HepG2 (cell line): ENCODE measurements around the gene TTLL8. TPM values are rescaled to one million over a fixed set of nuclear protein-coding genes. Genes with fewer than 3 reads are reported as not detected.

Experiments
- AGO2 ChIP-seq: fragments of 200-400 bp; formaldehyde crosslinking; optimal IDR thresholded peaks from 2 replicates; pipeline ENCODE3; 2017; ENCODE audit warnings: mild to moderate bottlenecking, low read depth, low read length, moderate library complexity
- GPN1 ChIP-seq: sonication (generic); formaldehyde crosslinking; IDR thresholded peaks from 2 replicates; pipeline ENCODE4 v1.5.1; 2020; ENCODE audit warnings: missing genetic modification reagents, borderline replicate concordance
- HNF4A ChIP-seq: sonication (generic); formaldehyde crosslinking; IDR thresholded peaks from 2 replicates; pipeline ENCODE4 v1.4.0; 2020; ENCODE audit warnings: missing genetic modification reagents
- HNRNPLL ChIP-seq: fragments of 200-400 bp; formaldehyde crosslinking; IDR thresholded peaks from 2 replicates; pipeline ENCODE4 v1.6.1; 2017; ENCODE audit warnings: mild to moderate bottlenecking, low read depth, low read length; ENCODE audit not compliant: poor library complexity, severe bottlenecking
- MAX ChIP-seq: IDR thresholded peaks from 2 replicates; pipeline ENCODE4 v1.6.1; 2012; ENCODE audit warnings: inconsistent platforms
- MYC ChIP-seq: sonication (generic); formaldehyde crosslinking; IDR thresholded peaks from 2 replicates; pipeline ENCODE4 v1.9.0; 2021; ENCODE audit warnings: missing genetic modification reagents, borderline replicate concordance
- NFKB2 ChIP-seq: sonication (generic); formaldehyde crosslinking; IDR thresholded peaks from 2 replicates; pipeline ENCODE4 v1.4.0; 2020; ENCODE audit warnings: missing genetic modification reagents, borderline replicate concordance
- POLR2G ChIP-seq: fragments of 200-400 bp; formaldehyde crosslinking; IDR thresholded peaks from 2 replicates; pipeline ENCODE4 v1.6.1; 2018; ENCODE audit warnings: mild to moderate bottlenecking, low read depth, low read length, moderate library complexity
- RBFOX2 ChIP-seq: fragments of 200-400 bp; formaldehyde crosslinking; IDR thresholded peaks from 2 replicates; pipeline ENCODE4 v1.6.1; 2017; ENCODE audit warnings: low read depth, mild to moderate bottlenecking, low read length
- RBM39 ChIP-seq: fragments of 200-400 bp; formaldehyde crosslinking; IDR thresholded peaks from one replicate; pipeline ENCODE4 v1.6.1; 2018; ENCODE audit warnings: antibody characterized with exemption, mild to moderate bottlenecking, low read depth, low read length; ENCODE audit not compliant: poor library complexity, severe bottlenecking
- SMAD3 ChIP-seq: sonication (generic); formaldehyde crosslinking; IDR thresholded peaks from 2 replicates; pipeline ENCODE4 v1.4.0; 2020; ENCODE audit warnings: missing genetic modification reagents
- ZBTB46 ChIP-seq: sonication (generic); formaldehyde crosslinking; IDR thresholded peaks from 2 replicates; pipeline ENCODE4 v1.4.0; 2020; ENCODE audit warnings: mild to moderate bottlenecking, missing genetic modification reagents, borderline replicate concordance
- ZBTB7B ChIP-seq: sonication (generic); formaldehyde crosslinking; IDR thresholded peaks from 2 replicates; pipeline ENCODE4 v1.4.0; 2020; ENCODE audit warnings: missing genetic modification reagents
- ZFX ChIP-seq: sonication (generic); formaldehyde crosslinking; IDR thresholded peaks from 2 replicates; pipeline ENCODE4 v1.4.0; 2020; ENCODE audit warnings: mild to moderate bottlenecking, low read depth, missing genetic modification reagents, moderate library complexity
- ZNF276 ChIP-seq: sonication (generic); formaldehyde crosslinking; IDR thresholded peaks from 2 replicates; pipeline ENCODE4 v1.4.0; 2020; ENCODE audit warnings: mild to moderate bottlenecking, low read depth, missing genetic modification reagents
- ZNF567 ChIP-seq: sonication (generic); formaldehyde crosslinking; IDR thresholded peaks from 2 replicates; pipeline ENCODE4 v1.8.1; 2023; ENCODE audit warnings: mild to moderate bottlenecking, missing genetic modification reagents, borderline replicate concordance
- ZNF687 ChIP-seq: sonication (generic); formaldehyde crosslinking; IDR thresholded peaks from 2 replicates; pipeline ENCODE4 v1.5.1; 2020; ENCODE audit warnings: mild to moderate bottlenecking, missing genetic modification reagents, moderate library complexity
- ZNF83 ChIP-seq: sonication (generic); formaldehyde crosslinking; IDR thresholded peaks from 2 replicates; pipeline ENCODE4 v1.4.0; 2020; ENCODE audit warnings: missing genetic modification reagents, mild to moderate bottlenecking, borderline replicate concordance
- ZSCAN31 ChIP-seq: sonication (generic); formaldehyde crosslinking; IDR thresholded peaks from 2 replicates; pipeline ENCODE4 v1.5.0; 2020; ENCODE audit warnings: low read depth, mild to moderate bottlenecking, missing genetic modification reagents
- polyA plus RNA-seq, 8 experiments: library from polyadenylated mRNA; depleted of rRNA in 3 of 8; stranded (reverse) in 7 of 8; unstranded in 1 of 8; fragments of >200 nt; fragmentation: Illumina TruSeq in 4 of 8; extraction: Trizol in 4 of 8; gene quantifications; 2 replicates each; pipeline versions ENCODE4 v1.2.1 to v1.2.3, GENCODE V29; 2011 to 2016; ENCODE audit warnings: low read depth in 4 of 8, missing spikeins in 1 of 8, mixed read lengths in 1 of 8; ENCODE audit not compliant: insufficient read depth in 1 of 8
- total RNA-seq, 5 experiments: library from RNA; depleted of rRNA; stranded (reverse); fragments of >200 nt; fragmentation: Illumina TruSeq; extraction: Trizol; gene quantifications; 2 replicates each; pipeline ENCODE4 v1.2.3, GENCODE V29; 2016; ENCODE audit warnings: low read depth in 1 of 5

TTLL8 gene
- total and polyA plus RNA-seq, 2 of the 13 experiments (the other 11 are each of a cell fraction or from before 2014, with no cell fraction given): not detected

GRCh38 chr22:49971232-49972162 lies 86.6 kb downstream of the TTLL8 start (continued):
- TF ChIP-seq ZSCAN31 (CRISPR knock-in tag): 0 out of 2 replicates have a peak, but pooled peaks have one; percentile 39
- TF ChIP-seq ZNF276 (CRISPR knock-in tag): 0 out of 2 replicates have a peak, but pooled peaks have one; percentile 3
- TF ChIP-seq ZNF567: 0 out of 2 replicates have a peak, but pooled peaks have one; percentile 75
- peak; percentile 66 for TF ChIP-seq ZNF687 (CRISPR knock-in tag)
- peak; percentile 50; the same call in 1 of the 2 replicates for TF ChIP-seq ZBTB7B (CRISPR knock-in tag)
- TF ChIP-seq ZNF83 (CRISPR knock-in tag): peak; percentile 49; the same call in 1 of the 2 replicates
- TF ChIP-seq AGO2: peak; percentile 71
- no peak; the same call in 1 of the 2 replicates for TF ChIP-seq GPN1 (CRISPR knock-in tag)
- peak; percentile 21; the same call in 1 of the 2 replicates for TF ChIP-seq NFKB2
- peak; percentile 35; the same call in 1 of the 2 replicates for TF ChIP-seq MYC (CRISPR knock-in tag)
- peak; percentile 43 for TF ChIP-seq ZFX
- peak; percentile 73 for TF ChIP-seq MAX
- peak; percentile 75 for TF ChIP-seq RBFOX2
- no peak for TF ChIP-seq SMAD3
- peak; percentile 88 for TF ChIP-seq RBM39
- 0 out of 2 replicates have a peak, but pooled peaks have one; percentile 4 for TF ChIP-seq HNF4A (CRISPR knock-in tag)
- peak; percentile 60 for TF ChIP-seq POLR2G
- 0 out of 2 replicates have a peak, but pooled peaks have one; percentile 77 for TF ChIP-seq ZBTB46 (CRISPR knock-in tag)
- peak; percentile 81 for TF ChIP-seq HNRNPLL
